Stimulated activated CD8-positive, alpha-beta memory T cell treated with anti-CD3 and anti-CD28 coated beads, Interleukin-15, amount 100 ng/mL, for 48 hours (primary cell): ENCODE measurements around the gene IGF2BP1.
"Not testable (repeated sequence)": the region's sequence is repeated elsewhere in the genome, so short reads cannot be mapped to it uniquely, and the experiment has no call there.

ENCODE experiments used
- DNase-seq, 2 donors: peaks; one replicate each; pipeline ENCODE4 v3.0.0-alpha.2; 2020; ENCODE audit warnings: low read depth in 2 of 2

IGF2BP1 gene

DNA sequence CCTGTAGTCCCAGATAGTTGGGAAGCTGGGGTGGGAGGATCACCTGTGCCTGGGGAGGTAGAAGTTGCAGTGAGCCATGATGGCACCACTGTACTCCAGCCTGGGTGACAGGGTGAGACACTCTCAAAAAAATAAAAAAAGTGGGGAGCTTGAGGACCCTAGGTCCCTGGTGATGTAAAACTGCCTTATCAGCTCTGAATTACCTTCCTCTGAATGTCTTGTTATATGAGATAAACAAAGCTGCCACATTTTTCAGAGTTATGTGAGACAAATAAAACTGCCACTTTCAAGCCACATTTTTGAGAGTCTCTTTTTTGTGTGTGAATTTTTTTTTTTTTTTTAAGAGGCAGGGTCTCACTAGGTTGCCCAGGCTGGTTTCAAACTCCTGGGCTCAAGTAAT lies 103.4 kb downstream of the IGF2BP1 start:
- no peak for DNase-seq

DNA sequence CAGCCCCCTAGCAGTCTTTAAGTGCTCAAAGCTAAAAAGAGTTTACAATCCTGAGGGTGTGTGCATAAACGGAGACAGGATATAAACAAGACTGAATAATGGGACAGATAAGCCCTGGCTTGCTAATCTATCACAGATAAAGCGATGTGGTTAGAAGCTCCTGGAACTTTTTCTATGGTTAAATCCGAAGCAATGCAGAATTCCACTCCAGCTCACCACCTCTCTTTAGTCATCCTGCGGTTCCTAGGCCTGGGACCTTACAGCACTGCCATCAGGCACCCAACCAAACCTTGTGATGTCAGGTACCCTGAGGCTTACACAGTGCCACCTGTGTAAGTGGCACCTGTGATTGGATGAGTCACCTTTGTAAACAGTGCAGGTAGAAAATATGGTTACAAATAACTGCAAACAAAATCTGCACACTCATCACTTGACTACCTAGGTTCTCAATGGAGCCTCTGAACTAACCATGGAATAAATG lies 103.9 kb downstream of the IGF2BP1 start:
- no peak for DNase-seq

DNA sequence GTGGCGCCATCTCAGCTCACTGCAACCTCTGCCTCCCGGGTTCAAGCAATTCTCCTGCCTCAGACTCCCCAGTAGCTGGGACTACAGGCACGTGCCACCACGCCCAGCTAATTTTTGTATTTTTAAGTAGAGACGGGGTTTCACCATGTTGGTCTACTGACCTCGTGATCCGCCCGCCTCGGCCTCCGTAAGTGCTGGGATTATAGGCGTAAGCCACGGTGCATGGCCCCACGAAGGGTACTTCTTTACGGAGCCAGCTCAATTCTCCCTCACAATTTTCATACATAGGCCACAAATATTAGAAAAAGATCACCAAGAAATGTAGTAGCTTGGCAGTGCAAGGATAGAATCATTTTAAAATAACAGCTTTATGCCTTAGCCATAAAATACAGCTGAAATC lies 106.2 kb downstream of the IGF2BP1 start:
- DNase-seq: not testable (repeated sequence)

DNA sequence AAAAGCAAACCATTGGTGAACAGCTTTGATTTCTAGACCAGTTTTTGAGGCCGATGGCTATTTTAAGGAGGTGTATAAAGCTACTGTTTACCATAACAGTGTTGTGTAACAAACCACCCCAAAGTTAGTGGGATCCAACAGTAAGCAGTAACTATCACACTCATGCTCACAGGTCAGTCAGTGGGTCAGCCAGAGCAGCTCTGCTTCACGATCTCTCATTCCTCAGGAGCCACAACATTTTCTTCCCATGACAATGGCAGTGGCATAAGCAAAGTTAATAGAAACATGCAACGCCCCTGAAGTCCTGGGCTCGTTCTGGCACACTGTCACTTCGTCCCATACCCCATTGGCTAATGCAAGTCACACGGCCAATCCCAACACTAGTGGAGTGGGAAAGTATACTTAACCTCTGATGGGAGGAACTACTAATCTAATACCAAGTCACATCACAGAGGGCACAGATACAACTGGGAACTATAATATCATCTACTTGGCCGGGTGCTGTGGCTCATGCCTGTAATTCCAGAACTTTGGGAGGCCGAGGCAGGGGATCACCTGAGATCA lies 107.4 kb downstream of the IGF2BP1 start:
- DNase-seq: no peak
